Forelimb muscle (tissue), 1 donor: ENCODE data around the gene ATP11A. TPM values are rescaled to one million over a fixed set of nuclear protein-coding genes. Genes with fewer than 3 reads are reported as not detected.

Experiments
- DNase-seq: peaks from one replicate; pipeline ENCODE4 v3.0.0-alpha.2; 2013; ENCODE audit warnings: low read depth
- polyA plus RNA-seq: library from polyadenylated mRNA; unstranded; fragments of 120-200 nt; gene quantifications from one replicate; pipeline ENCODE4 v1.2.1, GENCODE V29; 2013; ENCODE audit not compliant: insufficient read length

Gene ATP11A
- polyA plus RNA-seq, 1 donor: 22.0 TPM

GRCh38 chr13:112928020-112928971, 238.5 kb downstream of the ATP11A start:
- DNase-seq: no peak

- no peak for DNase-seq
Observed at GRCh38 chr13:112928972-112929782, 239.3 kb downstream of the ATP11A start.

DNA sequence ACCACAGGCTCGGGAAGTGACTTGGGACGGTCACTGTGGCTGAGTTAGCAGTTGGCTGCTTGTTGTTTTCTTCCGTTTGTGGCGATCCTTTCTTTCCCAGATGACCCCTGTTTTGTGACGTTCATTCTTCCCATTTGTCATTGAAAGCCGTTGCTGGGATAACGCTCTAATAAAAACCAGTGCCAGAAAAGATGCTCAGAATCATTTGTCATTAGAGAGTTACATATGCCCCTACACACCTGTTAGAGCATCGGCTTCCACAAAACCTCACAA, 239.9 kb downstream of the ATP11A start:
- DNase-seq: no peak

GRCh38 chr13:112930192-112930591, 240.4 kb downstream of the ATP11A start:
- DNase-seq: no peak

GRCh38 chr13:112931028-112931934, 241.4 kb downstream of the ATP11A start:
- no peak for DNase-seq

DNA sequence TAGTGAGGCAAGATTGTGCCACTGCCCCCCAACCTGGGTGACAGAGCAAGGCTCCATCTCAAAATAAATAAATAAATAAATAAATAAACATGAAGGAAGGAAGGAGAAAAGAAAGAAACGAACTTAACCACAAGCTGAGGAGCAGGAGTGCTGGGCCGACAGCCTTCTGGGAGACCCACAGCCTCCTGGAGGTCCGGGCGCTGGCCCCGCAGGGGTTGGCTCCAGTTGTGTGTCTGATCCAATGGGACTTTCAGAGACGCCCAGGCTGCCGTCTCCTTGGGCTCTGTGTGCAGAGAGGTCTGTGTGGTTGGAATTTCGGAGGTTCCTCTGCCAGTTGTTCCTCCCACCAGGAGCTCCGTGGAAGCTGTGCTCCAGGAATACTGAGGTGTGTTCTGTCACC, 243.1 kb downstream of the ATP11A start:
- DNase-seq: no peak

DNA sequence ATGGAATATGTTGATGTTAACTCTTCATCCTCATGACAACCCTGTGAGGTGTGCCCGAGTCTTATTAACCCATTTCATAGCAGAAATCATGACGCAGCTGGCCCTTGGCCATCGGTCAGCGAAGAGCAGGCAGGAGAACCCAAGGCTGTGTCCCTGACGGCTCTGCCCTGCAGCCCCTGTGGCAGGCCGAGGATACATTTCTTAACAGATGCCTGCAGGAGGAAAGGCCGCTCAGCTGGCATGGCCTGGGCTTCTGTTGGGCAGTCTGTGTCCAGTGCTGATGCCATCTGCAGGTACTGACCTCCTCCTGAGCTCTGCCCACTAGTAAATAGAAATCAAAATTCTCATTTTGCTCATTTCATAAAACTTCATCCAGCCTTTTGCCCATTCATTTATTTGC, 243.8 kb downstream of the ATP11A start:
- DNase-seq: no peak

GRCh38 chr13:112934078-112934477, 244.2 kb downstream of the ATP11A start:
- no peak for DNase-seq

Other genes with a start within 250 kb of the ATP11A start
- 16.3 TPM for gene TUBGCP3, start 101.9 kb upstream of the ATP11A start, polyA plus RNA-seq